GM21381 (cell line): ENCODE measurements around the gene ICOS.

Source experiments
- ATAC-seq: cut with Tn5 transposase; IDR thresholded peaks from one replicate; pipeline ENCODE4 v1.9.1; 2021; ENCODE audit warnings: mild to moderate bottlenecking, moderate library complexity; ENCODE audit not compliant: unreplicated experiment

The ICOS gene, protein sequence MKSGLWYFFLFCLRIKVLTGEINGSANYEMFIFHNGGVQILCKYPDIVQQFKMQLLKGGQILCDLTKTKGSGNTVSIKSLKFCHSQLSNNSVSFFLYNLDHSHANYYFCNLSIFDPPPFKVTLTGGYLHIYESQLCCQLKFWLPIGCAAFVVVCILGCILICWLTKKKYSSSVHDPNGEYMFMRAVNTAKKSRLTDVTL

DNA sequence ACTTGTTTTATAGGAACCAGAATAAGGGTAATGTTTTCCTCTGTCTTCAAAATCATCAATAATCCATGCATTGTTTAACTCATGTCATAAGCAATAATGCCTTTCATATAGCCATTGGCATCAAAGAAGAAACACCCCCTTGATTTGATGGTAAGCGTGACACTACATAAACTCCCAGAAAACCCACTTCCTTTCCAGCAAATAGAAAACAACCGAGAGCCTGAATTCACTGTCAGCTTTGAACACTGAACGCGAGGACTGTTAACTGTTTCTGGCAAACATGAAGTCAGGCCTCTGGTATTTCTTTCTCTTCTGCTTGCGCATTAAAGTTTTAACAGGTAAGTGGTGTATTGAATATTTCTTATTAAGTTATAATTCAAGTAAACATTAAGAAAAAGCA, at the start of gene ICOS:
Gene ICOS, plus strand, starts transcription at position 229 of the 400 bp plus-strand sequence. Its CDS starts 52 bp downstream, at position 281.
- ATAC-seq: no peak

DNA sequence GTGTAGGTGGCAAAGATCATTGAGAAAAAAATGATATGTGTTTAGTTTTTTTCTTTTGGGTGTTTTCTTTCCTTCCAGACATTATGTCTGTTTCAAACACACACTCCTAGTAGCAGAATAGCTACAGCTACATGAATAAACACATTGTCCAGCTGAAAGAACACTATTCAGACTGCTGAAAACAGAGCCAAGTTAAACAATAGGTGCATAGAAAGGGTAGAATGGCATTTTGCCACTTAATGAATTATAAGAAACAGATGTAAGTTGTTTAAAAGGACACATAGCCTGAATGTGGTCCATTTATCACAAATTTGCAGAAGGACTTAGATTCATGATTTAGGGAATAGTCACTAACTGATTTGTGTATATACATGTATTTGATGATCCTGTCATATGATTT, 48.9 kb upstream of the ICOS start:
- no peak for ATAC-seq

DNA sequence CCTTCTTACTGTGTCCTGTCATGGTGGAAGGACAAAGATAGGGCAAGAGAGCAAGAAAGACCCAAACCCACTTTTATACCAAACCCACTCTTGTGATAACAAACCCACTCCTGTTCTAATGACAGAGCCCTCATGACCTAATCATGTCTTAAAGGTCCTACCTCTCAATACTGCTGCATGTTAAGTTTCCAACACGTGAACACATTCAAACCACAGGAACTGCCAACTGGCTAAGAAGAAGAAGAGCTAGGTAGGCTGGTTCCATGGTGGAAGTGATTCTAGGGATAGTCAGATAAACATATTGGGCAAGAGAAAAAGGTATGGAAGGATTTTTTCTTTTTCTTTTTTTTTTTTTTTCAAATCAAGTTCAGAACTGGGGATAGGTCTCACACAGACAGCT, 47.0 kb upstream of the ICOS start:
- ATAC-seq: no peak

DNA sequence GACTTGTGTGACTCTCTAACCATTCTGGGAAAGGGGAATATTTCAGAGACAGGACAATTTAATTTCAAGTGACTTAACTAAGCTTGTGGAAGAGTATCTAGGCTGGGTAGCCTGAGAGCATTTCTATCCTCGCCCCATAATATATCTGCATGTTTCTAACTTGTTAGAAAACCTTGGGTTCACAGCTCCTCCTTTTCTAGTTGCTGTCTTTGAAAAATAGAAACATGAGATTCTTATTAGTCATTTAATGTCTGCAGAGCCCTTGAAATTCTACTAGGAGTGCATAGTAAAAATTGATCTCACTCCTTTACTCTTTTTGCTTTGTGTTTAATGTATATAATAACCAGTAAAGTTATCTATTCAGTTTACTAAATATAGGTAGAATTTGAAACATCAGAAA, 46.6 kb upstream of the ICOS start:
- ATAC-seq: no peak

DNA sequence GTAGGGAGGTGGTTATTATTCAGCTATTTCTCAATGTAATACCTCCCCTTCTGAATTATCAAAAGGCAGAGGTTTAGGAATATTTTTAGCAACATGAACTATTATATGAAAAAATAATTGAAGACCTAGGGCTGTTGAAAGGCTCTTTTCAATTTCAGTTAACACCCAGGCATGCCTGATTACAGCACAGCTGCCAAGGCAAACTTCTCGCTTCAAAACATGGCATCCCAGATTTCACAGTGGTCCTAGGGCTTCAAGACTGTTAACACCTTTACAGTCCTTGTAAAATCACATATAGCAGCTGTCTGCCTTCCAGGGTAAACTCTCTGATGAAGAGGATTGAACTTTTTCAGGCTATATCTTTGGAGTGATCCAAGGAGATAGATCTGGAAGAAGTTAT, 45.8 kb upstream of the ICOS start:
- ATAC-seq: no peak

DNA sequence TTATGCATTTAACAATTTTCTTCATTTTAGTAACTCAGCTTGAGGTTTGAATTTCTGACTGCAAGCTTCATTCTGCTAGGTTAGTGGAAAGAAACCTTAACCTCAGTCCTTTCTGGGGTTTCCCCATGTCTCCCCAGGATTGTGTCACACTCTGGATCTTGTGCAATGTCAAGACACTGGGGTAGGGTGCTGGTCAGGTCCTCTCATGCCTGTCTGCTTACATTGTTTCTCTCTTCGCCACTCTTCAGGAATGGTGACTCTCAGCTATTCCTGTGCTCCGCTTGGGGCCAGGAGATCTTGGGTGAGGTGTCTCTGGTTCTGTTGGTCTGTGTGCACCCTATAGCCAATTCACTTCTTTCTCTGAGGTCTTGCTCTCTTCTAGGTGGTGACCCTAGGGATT, 45.1 kb upstream of the ICOS start:
- ATAC-seq: no peak

DNA sequence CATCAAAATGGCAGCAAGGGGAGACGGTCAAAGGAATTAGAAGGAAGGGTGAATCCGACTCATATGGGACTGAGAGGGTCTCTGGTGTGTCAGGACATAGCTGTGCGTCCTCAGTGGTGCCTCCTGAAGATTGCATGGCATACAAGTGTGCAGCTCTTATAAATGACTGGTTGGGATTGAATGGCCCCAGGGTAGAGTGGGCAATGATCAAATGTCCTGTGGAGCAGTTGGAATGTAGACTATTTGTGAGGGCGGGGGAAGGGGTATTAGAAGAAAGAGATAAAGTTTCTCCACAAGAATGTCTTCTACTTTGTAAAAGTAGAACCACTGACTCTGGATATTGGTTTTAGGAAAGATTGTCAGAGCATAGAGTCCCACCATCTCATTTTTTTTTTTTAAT, 44.4 kb upstream of the ICOS start:
- ATAC-seq: no peak

DNA sequence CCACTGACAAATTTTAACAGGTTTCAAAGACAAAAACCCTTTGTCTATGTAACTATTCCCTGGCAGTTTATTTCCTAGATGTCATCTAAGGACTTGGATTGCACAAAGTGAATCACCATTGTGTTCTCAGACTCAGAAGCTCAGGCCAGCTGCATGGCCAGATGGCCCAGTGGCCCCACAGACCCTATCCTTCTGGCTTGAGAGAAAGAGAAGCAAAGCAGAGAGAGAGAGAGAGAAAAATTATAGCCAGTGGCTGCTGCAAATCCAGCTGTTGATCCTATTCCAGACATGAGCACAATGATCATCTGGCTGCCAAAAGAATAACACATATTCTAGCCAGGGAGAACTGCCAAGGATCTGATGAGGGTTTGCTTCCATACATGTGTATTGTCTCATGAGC, 43.2 kb upstream of the ICOS start:
- no peak for ATAC-seq

DNA sequence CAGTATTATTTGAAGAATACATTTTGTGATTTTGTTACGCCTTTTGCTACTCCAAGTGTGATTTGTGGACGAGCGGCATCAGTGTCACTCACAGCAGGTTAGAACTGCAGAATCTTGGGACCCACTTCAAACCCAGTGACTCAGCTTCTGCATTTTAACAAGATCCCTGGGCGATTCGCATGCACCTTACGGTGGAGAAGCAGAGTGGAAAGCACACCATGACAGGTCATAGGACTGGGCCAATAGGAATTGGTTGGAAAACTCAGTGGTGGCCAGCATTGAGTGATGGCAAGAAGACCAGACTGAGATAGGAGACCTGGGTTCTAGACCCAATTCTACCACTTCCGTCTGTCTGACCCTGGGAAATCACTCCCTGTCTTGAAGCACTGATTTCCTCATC, 42.7 kb upstream of the ICOS start:
- ATAC-seq: no peak

DNA sequence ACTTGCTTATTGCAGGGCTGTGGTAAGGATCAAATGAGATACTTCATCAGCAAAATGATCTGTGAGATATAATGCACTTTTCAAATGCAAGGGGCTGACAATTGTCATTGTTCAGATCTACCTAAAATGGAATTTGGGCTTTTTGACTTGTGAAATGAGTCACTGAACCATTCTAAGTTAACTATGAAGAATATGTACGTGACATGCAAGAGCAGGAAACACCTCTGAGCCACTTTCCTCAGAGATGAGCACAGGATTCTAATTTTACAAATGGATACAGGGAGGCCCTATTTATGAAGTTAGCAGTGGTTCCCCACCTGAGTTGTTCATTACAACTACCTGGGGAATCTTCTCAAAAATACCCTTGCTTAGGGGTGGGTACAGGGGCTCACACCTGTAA, 42.3 kb upstream of the ICOS start:
- ATAC-seq: no peak

DNA sequence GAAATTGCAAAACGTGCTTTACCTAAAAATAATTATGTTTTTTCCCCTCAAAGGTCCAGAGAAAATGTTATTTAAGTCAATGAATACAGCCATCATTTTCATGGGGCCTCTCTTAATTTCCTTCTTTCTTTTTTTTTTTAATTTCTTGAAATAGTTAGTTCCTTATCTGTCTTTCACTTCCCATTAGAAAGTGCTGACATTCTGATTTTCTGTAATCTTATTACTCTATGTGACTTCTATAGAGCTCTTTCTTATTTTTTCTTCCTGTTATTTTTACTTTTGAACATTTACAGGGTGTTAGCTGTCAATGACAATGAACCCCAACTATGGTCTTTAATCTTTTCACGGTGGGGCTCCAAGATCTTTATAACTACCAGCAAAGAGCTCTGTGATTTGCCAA, 39.0 kb upstream of the ICOS start:
- ATAC-seq: no peak

DNA sequence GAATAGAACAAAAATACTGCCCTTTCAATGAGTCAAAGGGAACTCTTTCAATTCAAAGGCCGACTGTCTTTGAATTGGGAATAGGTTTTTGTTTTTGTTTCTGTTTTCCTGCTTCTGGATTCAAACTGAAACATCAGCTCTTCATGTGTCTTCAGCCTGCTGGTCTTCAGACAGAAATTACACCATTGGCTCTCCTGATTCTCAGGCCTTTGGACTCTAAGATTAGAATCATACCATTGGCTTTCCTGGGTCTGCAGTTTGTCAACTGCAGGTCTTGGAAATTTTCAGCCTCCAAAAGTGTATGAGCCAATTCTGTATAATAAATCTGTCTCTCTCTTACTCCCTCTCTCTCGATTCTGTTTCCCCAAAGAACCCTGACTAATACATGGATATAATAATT, 37.9 kb upstream of the ICOS start:
- no peak for ATAC-seq

DNA sequence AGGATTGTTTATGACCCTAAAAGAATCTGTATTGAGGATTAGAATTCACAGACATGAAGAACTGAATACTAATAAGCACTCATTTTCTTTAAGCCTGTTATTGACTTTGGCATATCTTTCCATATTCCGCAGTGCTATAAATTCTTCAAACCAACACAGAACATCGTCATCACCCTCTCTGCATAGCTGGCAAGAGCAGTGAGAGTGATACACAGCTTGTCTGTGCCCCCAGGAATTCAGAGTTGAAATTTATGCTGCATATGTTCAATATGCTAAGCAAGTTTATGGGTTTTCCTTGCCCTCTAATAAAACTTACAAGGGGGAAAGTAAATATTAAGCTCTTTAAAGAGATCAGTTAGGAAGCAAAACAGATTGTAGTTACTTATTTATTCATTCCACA, 36.3 kb upstream of the ICOS start:
- no peak for ATAC-seq

DNA sequence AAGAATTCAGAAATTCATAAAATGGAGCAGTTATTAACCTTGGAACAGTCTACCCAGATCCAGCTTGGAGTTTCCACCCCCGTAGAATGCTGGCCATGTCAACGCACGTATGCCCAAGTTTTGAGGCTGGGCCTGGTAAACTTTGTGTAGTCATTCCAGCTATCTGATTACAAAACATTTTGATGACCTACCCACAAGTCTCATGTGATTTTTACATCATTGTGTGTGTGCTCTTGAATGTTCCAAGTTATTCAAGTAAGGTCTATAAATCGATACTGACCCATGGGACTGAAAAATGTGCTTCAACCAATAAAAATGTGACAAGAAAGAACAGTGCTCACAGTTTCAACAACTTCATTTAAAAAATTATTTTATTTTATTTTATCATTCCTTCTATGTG, 32.5 kb upstream of the ICOS start:
- no peak for ATAC-seq

DNA sequence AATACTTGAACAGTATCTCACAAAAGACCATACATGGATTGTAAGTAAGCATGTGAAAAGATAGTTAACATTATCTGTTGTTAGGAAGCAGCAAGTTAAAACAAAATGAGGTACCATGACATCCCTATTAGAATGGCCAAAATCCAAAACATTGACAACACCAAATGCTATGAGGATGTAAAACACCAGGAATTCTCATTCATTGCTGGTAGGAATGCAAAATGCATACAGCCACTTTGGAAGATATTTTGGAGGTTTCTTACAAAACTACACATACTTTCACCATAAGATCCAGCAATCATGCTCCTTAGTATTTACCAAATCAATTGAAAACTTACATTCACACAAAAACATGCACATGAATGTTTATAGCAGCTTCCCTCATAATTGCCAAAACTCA, 30.9 kb upstream of the ICOS start:
- ATAC-seq: no peak

DNA sequence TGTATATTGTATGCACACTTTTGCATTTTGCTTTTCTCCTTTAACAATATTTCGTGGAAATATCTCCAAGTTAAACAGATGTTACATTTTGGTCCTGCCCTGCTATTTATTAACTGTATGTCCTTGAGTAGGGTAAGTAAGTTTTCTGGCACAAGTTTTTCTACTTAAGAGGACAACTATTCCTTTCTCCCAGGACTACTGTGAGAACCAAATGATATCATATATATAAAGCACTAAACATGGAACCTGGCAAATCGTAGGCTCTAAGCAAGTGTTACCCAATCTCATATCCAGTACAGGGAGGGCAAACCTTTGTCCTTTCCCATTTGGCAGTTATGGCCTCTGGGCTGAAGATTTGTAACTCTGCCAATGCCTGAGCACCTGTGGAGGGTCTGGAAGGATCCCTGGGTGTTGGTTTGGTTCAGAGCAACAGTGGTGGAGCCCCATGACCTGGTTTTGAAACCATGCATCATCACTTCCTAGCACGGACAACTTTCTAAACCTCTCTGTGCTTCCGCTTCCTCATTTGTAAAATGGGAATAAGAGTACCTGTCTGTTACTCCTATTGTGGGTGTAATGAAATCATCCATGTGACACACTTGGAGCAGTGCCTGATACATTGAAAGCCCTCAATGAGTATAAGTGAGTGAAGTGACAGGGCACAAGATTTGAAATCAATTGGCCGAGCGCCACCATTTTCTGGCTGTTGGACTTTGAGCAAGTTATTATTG, 28.3 kb upstream of the ICOS start:
- ATAC-seq: no peak

DNA sequence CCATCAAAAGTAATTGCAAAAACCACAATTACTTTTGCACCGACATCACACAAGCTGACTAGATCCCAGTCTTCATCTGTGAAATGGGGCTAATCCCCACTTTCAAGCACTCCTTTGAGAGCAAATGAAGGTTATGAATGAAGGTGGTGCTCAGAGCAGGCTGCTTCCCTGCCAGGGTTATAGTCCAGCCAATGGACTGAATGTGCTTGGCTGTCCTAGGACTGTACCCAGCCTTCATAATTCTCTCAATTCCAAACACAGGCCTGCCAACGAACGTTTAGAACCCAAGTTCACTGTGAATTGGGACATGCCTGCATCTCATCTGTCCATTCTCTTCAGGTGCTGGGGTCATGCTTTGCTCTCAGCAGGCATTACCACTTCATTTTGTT, 27.8 kb upstream of the ICOS start:
- no peak for ATAC-seq

DNA sequence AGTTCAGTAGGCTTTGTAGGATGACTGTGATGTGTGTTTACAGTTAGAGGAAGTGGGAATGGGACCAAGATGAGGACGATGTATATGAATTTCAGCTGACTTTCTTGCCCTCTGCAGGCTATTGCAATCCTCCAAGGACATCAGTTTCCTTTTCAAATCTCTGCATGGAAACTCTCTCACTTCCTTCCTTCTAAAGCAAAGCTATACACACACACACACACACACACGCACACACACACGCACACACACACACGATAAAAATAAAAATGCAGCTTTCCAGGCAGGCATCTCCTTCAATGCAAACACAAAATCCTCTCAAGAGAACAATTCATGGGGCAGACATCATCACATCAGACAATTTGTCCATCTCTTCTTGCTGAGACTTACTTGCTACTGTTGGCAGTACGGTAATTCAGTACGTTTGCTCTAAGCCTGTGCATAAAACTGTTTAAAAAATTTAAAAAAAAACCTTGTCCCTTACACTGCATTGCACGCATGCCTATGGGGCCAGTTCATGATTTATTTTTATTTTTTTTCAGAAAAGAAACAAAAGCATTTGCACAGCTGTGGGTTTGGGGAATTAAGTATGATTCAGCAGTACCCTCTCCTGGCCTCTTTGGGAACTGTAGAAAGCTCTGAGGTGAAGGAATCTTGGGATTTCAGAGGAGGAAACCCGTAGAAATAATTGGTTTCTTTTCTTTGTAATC, 27.1 kb upstream of the ICOS start:
- no peak for ATAC-seq

DNA sequence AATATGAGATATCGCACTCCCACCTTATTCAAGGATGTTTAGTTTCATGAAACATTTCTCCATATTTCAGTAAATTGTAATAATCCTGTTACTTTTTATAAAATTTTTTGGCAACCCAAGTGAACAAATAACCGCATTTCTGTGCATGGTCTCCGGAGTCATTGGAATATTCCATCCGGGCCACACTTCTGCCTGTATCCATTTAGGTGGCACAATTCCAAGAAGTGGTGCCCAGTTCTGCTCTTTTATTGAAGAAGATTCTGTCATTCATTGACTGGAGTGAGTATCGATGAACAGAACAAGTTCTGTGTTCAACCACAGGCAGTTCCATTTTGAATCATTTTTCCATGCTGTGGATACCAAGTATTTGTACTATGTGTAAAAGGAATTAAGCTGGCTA, 26.6 kb upstream of the ICOS start:
- ATAC-seq: no peak

DNA sequence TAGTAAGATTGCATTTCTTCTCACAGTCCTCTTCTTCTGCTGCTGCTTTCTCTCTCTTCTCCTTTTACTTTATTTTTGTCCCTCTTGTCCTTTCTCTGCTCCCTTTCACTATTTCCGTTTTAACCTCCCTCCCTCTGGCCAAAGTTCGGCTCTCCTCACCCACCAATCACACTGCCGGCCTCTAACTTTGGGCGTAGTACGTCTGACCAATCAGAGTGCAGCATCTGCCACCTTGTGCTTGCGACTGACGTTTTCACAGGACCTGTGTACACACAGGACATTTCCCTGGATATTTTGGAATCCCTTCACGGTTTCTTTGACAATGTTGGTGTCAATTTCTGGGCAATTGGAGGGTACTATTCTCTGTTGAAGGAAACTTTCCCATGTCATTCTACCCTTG, 22.6 kb upstream of the ICOS start:
- ATAC-seq: no peak

DNA sequence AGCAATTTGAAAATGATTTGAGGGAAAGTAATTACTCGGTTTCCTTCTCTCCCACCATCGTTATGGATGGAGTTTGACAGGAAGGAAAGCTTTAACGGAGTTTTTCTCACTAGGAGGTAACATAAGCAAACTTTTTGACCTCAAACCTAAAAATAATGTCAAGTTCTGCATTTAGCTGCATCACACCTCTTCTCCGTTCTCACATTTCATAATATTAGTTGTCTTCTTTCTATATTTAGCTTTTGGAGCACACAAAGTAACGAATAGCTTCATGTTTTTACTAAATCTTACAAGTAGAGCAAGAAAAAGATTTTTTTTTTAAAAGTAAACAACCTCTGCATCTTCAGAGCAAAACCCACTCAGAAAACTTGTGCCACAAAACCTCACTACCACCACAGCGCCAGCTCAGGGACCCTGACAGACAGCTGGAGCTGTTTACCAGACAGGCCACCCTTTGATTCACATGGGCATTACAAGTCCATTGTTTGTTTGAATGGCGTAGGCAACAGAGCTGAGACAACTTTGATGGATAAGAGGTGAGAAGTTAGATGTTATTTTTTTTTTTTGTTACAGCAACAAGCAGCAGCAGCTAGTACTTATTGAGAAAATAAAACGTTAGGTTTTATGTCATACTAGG, 21.9 kb upstream of the ICOS start:
- no peak for ATAC-seq

DNA sequence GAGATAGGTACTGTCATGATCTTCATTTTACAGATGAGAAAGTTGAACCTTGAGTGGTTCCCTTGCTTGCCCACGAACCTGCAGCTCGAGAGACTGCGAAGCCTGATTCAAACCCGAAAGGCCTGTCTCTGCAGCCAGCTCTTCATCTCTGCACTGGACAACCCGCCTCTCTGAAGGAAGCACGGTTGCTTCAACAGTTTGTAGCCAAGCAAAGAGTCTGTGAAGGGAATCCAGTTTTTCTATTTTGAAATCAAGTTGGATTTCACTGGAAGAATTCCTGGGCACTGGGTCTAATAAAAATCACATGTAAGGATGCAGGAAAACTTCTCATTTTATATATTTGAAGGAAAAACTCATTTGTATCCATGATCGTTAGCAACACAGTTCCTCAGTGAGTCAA, 21.3 kb upstream of the ICOS start:
- ATAC-seq: no peak
